AG20443 (cell line): ENCODE results near the gene MISP3.

Source experiments
- DNase-seq: peaks from one replicate; pipeline ENCODE4 v3.0.0; 2012; ENCODE audit warnings: low spot score, mixed read lengths

The MISP3 gene

DNA sequence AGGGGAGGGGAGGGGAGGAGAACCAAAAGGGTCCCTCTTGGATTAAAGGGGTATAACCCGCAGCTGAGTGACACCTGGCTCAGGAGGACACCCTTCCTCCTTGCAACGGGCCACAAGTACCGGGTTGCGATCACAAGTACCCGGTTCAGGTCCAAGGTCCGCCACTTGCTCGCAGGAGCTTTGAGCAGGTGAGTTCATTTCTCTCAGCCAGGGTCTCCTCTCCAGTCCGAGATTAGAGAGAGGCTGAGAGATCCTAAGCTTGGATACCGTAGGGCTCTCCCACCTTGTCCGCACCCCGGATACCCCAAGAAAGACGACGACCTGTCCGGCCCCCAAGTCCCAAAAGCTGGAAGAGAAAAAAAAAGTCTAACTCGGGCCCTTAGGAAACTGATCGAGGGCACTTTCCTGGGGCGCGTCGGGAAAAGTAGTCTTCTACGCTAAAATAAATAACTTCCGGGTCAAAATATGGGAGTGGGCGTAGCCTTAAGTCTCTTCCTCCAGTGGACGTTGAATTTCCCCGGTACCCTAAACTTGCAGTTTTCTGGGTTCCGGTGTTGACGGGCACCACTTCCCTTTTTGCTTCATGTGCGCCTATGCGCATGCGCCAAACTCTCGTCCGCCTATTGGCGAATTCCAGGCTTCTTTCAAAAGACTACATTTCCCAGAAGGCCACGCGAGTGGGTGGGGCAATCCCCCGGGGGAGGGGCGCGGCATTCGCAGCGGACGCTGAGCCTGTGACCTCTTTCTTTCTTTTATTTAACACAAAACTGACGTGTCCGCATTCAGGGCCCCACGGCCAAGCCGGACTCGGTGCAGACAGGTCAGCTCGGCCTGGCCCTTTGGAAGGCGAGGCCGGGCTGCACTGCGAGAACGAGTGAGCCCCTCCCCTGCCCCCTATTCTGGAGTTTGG lies 8.6 kb downstream of the MISP3 start:
- peak; percentile 98 for DNase-seq

DNA sequence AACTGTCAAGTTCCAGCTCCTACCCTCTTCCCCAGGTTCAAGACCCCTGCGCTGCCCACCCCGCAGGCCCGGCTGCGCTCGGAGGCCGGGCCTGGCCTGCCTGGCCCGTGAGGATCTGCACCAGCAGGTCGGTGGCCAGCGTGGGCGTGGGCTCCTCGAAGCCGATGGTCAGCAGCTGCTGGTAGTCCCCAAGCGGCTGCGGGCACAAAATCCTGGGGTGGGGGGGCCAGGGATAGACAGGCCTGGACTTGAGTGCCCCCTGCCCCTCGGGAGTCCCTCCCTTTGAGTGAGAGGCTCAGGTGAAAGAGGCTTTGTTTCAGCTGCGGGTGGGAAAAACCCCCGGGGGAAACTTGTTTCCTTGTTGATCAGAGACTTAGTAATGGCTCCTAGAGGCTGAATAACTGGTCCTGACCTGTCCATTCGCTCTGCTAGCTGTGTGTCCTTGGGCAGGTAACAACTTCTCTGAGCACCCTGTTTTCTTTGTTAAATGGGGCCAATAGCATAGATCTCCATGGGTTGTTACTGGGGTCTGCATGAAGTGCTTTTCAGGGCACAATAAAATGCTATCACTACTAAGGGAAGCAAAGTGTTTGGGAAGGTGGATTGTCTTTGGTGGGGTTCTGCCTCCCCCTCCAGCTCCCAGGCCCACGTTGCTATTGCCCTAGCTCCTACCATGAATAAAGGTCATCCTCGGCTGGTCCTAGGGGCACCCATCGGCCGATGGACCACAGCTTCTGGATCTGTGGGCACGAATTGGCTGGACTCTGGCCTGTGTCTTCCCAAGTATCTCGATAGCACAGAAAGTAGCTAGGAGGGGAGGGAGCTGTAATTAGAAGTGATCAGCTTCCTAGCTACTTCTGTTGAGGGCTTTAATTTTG lies 9.4 kb downstream of the MISP3 start:
- DNase-seq = peak; percentile 48

DNA sequence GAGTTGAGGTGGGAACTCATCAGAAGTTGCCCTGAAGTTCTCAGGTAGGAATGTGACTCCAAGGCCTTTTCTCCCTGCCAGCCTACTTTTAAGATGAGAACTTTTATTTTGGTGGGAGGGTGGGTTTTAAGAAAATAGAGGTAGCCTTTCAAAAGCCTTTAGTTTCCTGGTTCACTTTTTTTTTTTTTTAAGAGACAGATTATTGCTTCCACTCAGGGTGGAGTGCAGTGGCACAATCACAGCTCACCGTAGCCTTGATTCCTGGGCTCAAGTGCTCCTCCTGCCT lies 10.0 kb downstream of the MISP3 start:
- no peak for DNase-seq

DNA sequence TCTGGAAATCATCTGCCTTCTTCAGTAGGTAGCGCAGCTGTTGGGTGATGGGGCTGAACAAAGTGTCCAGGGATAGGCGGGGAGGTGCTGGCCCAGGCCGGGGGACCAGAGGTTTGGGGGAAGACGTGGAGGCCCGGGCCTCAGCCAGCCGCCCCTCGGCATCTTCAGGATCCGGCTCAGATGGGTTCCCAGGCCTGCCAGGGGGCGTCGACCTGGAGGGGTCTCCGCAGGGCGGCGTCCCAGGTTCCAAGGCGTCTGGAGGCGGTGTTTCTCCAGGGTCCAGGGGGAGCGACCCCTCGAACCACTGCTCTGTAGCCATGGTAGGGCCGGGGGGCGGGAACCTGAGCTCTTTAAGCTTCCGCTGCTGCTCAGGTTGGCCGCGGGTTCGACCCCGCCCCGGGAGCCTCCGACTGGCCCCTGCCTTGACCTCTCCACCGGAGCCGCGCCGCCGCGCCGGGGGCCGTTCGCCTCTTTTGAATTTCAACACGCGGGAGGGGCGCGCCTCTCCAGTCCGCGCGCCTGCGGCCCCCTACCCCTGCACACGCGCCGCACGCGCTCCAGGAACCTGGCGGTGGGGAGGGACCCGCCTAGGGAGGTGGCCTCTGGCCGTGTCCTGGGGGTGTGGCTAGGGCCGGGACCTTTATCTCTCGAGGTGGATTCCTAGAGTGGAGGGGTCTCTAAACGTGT lies 12.9 kb downstream of the MISP3 start, which contains the start of gene C19orf67:
TSS of gene C19orf67 (minus strand) at position 475 of the 687 bp plus-strand sequence. CDS start at position 319, 156 bp downstream.
- no peak for DNase-seq

DNA sequence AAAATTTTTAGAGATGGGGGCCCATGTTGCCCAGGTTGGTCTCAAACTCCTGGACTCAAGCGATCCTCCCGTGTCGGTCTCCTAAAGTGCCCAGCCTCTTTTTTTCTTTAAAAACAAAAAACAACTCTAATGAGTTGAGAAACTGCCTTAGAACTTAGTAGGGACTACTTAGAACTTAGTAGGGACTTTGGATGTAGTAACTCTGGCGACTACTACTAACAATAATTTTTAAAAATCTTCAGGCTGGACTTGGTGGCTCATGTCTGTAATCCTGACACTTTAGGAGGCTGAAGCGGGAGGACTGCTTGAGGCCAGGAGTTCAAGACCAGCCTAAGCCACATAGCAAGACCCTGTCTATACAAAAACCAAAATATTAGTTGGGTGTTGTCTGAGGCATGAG lies 13.5 kb downstream of the MISP3 start:
- DNase-seq = no peak

DNA sequence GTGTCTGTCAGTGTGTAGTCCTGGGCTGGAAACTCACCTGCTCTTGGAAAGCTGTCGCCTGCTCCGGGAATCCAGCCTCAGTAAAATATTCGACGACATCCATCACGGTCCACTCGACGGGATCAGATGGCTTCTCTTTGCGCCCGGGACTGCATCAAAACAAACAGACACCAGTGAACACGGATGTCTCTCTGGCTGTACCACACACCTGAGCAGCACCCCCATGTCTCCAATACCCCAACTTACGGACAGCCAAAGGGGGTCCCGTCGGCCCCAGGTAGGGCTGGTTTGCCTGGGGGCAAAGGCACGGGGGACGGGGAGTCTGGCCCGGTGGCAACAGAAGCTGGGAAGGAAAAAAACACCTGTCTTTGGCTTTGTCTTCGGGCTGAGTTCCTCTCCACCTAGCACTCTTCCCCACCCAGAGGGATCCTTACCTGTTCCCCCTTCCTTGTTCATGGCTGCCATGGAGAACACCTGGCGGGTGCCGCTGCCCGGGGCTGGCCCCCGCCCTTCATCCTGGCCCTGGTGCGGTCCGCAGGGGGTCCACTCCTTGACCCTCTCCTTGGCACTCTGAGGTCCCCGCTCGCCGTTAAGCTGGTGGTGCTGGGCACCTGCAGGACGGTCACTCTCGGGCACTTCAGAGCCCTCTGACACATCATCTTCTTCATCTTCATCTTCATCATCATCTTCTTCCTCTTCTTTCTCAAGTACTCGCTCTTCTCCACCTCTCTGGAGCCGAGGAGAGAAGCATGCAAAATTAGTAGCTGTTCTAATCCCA lies 16.2 kb downstream of the MISP3 start:
- DNase-seq = no peak

DNA sequence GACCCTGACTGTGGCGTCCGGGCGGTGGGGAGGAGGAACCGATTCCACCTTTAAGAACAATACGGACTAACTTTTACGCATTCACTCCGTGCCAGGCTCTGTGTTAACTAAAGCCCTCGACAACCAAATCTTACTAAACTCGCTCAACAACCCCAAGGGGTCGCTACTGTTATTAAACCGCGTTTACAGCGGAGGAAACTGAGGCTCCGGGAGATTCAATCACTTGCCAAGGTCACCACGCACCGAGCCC lies 16.8 kb downstream of the MISP3 start:
- DNase-seq = peak; percentile 4

DNA sequence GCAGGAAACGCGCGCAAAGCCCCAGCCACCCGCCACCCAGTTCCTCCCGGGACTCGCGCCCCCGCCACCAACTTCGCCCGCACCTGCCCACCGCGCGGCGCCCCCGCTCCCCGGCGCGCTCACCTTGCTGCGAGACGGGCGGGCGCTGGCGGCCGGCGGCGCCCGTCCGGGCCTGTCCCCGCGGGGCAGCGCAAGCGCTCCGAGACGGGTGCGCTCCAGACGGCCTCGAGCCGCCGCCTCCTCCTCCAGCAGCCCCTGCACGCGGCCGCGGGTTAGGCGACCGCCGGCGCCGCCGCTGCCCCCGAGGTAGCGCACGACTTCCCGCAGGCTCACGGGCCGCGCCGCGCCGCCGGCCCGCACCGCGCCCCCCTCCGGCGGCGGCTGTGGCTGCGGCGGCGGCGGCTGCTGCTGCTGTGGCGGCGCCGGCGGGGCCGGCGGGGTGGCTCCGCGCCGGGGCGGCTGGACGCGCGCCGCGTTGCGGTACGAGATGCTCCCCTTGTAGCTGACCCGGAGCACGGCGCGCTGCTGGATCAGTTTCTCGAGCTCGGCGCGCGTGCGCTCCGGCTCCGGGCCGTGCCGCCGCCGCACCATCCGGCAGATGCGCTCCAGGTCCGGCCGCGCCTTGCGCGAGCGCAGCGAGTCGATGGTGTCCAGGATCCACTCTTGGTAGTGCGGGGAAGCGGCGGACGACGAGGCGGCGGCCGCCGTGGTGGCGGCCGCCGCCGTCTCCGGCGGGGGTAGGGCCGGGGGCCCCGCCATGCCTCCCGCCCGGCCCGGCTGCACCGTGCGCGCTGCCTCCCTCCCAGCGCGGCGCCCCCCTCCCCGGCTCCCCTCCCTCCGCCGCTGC lies 17.3 kb downstream of the MISP3 start:
- peak; percentile 68 for DNase-seq

DNA sequence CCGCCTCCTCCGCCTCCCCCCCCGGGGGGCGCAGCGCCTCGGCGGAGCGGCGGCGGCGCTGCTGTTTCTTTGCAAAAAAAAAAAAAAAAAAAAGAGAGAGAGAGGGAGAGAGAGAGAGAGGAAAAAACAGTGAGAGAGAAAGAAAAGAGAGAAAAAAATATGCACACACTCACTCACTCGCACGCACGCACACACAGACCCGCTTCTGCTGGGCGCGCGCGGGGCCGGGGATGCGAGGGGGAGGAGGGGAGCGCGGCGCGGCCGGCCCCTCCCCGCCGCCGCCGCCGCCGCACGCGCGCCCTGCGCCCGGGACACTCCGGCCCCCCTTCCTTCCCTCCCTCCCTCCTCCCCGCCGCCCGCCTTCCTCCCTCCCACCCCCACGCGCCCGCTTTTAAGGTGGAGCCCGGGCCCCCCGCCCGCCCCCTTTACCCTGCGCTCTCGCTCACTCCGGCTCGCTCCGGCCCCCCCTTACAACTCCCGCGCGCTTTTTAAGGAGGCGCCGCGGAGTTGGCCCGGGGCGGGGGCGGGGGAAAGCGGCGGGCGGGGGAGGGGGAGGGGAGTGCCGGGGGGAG lies 18.0 kb downstream of the MISP3 start, which contains the start of gene SAMD1:
TSS of gene SAMD1 (minus strand) at position 243 of the 572 bp plus-strand sequence.
- DNase-seq = peak; percentile 93

DNA sequence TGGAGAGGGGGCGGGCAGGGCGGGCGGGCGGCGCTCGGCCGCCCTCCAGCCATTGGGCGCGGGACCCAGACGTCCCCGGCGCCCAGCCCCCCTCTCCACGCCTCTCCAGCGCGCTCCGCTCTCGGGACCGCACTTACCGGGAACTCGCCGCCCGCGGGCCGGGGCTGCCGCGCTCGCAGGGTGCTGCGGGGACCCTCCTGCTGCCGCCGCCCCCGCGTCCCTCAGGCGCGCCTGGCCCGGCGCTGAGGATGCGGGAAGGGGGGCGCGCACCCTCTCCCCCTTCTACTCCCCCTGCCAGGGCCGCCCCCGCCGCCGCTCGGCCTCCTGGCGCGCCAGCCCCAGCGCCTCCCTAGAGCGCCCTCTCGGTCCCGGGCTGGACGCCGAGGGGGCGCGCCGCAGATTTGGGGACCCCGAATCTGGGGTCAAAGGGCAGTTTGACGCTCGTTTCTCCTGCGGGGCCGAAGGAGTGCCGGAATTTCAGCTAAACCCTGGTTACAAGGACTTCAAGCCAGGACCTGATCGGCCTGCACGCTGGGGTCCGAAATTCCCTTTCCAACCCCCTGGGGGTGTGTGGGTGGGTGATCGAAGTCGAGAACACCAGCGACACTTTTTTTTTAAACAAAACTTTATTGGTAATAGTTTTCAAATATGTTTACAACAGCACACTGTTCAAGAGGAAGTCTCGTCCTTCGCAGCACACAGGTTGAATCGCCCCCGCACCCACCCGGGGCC lies 18.7 kb downstream of the MISP3 start:
- peak; percentile 52 for DNase-seq

DNA sequence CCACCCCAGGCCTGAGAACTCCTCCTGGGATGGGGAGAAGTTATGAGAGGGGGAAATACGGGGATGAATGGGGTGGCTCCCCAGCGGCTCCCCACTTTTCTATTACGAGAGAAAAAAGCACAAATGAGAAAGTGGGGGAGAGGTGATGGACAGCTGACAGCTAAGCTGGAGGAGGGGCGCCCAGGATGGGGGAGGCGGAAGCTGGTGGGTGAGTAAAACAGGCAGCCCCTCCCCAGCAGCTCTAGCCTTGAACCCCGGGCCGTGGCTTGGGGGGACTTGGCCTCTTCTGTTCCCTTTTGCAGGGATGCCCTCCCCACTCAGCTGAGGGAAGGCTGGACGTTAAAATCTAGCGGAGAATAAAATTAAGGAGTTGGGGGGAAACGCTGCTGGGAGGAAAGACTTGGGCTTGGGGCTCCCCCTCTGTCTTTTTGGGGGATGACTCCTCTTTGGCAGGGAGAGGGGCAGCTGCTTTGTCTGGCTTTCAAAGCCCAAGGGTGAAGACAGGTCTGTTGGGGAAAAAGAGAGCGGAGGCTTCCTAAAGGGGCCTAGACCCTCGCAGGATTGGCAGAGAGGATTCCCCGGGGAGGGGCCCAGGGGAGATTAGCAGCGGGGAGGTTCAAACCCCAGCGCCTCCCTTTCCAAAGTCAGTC lies 19.4 kb downstream of the MISP3 start:
- DNase-seq = peak; percentile 18

DNA sequence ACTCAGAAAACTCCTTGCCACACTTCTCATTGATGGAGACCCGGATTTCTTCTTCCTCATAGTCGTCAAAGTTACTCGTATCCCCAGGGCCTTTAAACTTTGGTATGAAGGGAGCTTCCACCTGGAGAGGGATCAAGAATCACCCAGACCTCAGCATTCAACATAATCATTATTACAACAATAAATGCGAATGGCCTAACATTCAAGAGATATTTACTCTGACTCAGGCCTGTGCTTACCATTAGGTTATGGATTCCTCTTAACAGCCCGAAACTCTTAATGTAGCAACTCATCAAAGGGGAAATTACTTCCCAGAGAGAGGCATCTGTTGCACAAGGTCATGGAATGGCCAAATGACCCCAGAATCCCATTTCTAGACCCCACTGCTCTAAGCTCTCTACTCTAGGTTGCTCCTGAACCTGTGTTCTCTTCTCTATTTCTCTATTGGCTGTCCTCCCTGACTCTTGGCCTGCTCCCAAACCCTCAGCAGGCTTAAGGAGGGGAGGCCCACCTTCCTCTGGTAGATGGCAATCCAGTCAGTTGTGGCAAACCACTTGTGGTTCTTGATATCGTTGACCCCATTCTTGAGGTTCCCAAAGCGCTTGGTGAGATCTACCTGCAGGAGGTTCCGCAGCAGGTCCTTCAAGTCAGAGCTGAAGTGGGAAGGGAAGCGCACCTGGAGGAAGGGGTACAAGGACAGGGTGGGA lies 20.7 kb downstream of the MISP3 start:
- DNase-seq = no peak

DNA sequence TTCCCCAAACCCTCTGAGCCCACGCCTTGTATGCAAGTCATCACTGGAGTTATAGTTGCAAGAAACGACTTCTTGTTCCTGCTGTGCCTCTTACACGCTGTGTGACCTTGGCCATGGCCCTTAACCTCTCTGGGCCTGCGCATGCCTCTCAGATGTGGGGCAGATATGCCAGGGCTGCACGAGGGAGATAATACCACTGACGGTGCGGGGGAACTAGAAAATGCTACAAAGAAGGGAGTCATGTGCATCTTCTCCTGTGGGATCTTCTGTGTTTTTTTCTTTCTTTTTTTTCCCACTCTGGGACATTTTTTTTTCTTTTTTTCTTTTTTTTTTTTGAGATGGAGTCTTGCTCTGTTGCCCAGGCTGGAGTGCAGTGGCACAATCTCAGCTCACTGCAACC lies 22.3 kb downstream of the MISP3 start:
- DNase-seq = no peak

DNA sequence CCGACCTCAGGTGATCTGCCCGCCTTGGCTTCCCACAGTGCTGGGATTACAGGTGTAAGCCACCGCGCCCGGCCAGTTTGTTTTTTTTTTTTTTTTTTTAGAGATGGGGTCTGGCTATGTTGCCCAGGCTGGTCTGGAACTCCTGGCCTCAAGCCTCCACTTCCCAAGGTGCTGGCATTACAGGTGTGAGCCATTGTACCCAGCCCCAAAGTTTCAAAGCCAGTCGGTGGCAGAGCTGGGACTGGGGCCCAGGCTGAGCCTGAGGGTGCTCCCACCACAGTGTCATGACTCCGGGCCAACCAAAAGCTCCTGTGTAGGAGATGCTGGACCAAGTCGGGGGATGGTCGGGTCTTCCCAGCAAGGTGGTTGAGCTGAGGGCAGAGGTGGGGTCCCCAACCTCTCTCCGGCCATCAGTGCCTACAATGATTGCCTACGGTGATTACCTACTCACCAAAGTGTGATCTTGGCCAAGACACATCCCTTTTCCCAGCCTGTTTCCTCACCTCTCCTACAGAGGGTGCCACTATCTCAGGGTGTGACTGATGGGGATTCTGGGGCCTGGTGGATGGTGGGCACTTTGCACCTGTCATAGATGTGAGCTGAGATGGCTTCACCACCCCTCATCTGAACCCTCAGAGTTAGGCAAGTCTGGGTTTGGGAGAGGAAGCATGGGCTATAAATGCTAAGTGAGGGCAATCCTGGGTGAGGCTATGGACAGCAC lies 23.8 kb downstream of the MISP3 start:
- no peak for DNase-seq

DNA sequence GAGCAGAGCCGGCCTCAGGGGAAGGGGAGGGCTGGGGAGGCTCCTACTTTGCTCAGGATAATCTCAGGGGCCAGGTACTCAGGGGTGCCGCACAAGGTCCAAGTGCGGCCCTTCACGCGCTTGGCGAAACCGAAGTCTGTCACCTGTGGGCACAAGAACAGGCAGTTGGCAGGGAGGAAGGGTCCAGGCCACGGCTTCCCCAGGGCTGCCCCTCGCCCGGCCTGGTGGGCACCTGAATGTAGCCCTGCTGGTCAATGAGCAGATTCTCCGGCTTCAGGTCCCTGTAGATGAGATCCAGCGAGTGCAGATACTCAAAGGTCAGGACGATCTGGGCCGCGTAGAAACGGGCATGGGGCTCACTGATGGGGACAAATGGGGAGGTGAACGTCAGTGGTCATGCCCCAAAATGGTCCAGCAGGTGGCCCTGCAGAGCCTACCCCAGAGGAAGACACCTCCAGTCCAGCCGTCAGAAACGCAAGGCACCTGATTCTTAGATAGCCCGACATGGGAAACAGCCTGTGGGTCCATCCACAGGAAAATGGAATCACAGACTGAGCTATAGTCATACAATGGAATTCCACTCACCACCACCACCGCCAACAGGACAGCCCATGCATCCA lies 25.1 kb downstream of the MISP3 start:
- DNase-seq = peak; percentile 2

DNA sequence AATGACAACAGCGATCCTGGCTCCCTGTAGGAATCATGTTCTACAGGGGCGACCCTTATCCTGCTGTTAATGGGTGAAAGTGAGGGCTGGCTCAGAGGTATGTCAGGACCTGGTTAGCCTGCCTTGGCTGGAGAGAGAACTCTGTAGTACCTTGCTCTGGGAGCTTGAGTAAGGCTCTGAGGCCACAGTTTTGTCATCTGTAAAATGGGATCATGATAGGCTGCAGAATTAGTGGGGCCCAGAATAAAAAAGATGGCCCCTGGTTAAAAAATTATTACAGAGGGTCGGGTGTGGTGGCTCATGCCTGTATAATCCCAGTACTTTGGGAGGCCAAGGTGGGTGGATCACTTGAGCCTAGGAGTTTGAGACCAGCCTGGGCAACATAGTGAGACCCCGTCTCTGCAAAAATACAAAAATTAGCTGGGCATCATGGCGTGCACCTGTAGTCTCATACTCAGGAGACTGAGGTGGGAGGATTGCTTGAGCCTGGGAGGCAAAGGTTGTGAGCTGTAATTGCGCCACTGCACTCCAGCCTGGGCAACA lies 28.5 kb downstream of the MISP3 start:
- no peak for DNase-seq

DNA sequence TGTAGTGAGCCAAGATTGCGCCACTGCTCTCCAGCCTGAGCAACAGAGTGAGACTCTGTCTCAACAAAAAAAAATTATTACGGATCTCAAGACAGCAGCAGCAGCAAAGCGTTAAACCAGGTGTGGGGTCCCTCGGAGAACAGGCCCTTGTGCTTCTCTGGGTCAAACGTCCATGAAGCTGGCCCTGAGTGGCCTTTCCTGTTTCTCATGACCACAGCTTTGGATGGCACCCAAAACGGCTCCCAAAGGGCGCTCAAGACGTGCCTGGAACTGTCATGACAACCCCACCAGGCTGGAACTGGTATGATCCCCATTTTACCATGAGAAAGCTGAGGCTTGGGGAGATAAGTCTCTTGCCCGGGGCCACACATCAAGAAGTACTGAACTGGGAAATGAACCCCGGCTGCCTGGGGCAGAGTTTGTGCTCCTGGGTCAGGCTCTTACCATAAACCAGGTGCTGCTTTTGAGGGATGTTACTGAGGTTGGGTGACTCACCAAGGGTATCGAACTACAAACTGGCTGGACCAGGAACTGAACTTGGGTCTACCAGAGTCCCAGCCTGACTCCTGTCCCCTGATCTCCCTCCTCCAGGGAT lies 29.6 kb downstream of the MISP3 start:
- DNase-seq = no peak
